Vagina (tissue), 2 donors: ENCODE data around the gene COMMD7. TPM values are rescaled to one million over a fixed set of nuclear protein-coding genes. Genes with fewer than 3 reads are reported as not detected.

Experiments
- DNase-seq, 2 donors: peaks; one replicate each; pipeline ENCODE4 v3.0.0-alpha.2; 2017; ENCODE audit errors: extremely low spot score in 2 of 2
- H3K27ac ChIP-seq: fragments of 200-600 bp; sonication (generic); one replicate; pipeline ENCODE4 v1.5.1; 2019
- H3K27me3 ChIP-seq: fragments of 200-600 bp; sonication (generic); one replicate; pipeline ENCODE4 v1.5.1; 2019
- H3K36me3 ChIP-seq, 2 donors: fragments of 200-600 bp; sonication (generic); one replicate each; pipeline ENCODE4 v1.5.1; 2017 to 2019
- H3K4me1 ChIP-seq: fragments of 200-600 bp; sonication (generic); one replicate; pipeline ENCODE4 v1.5.1; 2019
- H3K4me3 ChIP-seq, 2 donors: fragments of 200-600 bp; sonication (generic); 1 replicate in 1 of 2; 2 replicates in 1 of 2; pipeline ENCODE4 v1.5.1; 2016 to 2019
- H3K9me3 ChIP-seq: fragments of 200-600 bp; sonication (generic); one replicate; pipeline ENCODE4 v1.5.1; 2019
- POLR2A ChIP-seq, 2 donors: fragments of 450-650 bp; IDR thresholded peaks; one replicate each; pipeline ENCODE4 v1.6.1; 2017; ENCODE audit warnings: antibody characterized with exemption in 2 of 2, mild to moderate bottlenecking in 2 of 2, moderate library complexity in 2 of 2
- POLR2AphosphoS5 ChIP-seq, 2 donors: sonication (generic); formaldehyde crosslinking; IDR thresholded peaks; one replicate each; pipeline ENCODE4 v1.9.0; 2017; ENCODE audit warnings: antibody characterized with exemption in 2 of 2, mild to moderate bottlenecking in 2 of 2, low read depth in 1 of 2; ENCODE audit not compliant: insufficient read depth in 1 of 2
- intact Hi-C: fragments of 100-400 bp; cut with DNase I; formaldehyde crosslinking; loops from one replicate; pipeline ENCODE4 v1.15.1; 2023
- total RNA-seq: library from RNA; depleted of rRNA; stranded (reverse); fragments of >200 nt; gene quantifications from one replicate; pipeline ENCODE4 v1.2.3, GENCODE V29; 2016
- TF ChIP-seq, protein P1 (sequence below), 3 experiments: fragments of 450-650 bp in 2 of 3; fragments of 200-600 bp in 1 of 3; sonication (generic) in 1 of 3; IDR thresholded peaks; one replicate each; pipeline ENCODE4 v1.5.1; 2017 to 2019; ENCODE audit warnings: antibody characterized with exemption in 3 of 3, mild to moderate bottlenecking in 2 of 3, moderate library complexity in 2 of 3

The COMMD7 gene
- total RNA-seq = 28.7 TPM

DNA sequence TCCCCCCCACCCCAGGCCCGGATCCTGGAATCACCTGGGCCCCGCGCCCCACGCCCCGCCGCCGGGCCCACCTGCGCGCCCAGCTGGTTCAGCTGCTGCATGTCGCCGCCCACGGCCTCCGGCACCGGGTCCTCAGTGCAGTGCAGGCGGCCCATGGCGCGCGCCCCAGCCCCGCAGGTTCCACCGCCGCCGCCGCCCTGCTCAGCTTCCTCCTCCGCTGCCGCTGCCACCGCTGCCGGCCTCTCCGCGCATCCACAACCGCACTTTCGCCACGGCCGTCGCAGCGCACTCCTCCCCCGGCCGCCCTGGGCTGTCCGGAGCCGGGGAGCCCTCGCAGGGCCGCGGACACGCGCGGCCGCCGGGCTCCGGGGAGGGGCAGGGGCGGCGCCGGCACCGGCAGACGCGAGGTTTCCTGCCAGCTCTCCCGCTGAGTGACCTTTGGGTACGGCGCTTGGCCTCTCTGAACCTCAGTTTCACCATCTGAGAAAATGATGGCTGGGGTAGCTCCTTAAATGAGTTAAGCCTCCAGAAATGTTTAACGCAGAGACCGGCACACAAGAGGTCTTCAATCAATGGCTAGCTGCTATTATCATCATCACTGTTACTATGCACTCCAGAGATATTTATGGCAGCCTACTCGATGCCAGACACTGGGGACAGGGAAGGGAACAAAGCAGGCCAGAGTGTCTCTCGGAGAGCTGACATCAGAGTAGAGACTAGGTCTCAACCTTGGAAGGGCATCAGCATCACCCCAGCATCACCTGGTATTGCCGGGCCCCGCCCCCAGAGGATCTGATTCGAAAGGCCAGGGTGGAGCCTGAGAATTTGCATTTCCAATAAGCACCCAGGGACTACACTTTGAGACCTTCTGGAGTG is at the start of gene COMMD7:
COMMD7 (minus strand) TSS at position 231 of the 876 bp plus-strand sequence; CDS start at position 155, 76 bp downstream.
- Histone ChIP-seq H3K9me3 (no peaks in the 10 kb centered on the region), H3K27ac (peak within 1 kb of the TSS; percentile 86), H3K36me3 (no peaks in the 10 kb centered on the region), H3K4me3 (peak within 1 kb of the TSS; percentile 75 to 89), H3K4me1 (peaks cover 21% of the 10 kb centered on the region), H3K27me3 (no peaks in the 10 kb centered on the region)
- no peak for DNase-seq
- intact Hi-C loops = no loop called here
- TF ChIP-seq POLR2AphosphoS5 (IDR thresholded peaks at IDR 0.05; ENCODE audit: insufficient read depth in 1 of 2, low read depth in 1 of 2) (no peak), POLR2A (IDR thresholded peaks at IDR 0.05) (no peak)
- TF ChIP-seq, protein P1, sequence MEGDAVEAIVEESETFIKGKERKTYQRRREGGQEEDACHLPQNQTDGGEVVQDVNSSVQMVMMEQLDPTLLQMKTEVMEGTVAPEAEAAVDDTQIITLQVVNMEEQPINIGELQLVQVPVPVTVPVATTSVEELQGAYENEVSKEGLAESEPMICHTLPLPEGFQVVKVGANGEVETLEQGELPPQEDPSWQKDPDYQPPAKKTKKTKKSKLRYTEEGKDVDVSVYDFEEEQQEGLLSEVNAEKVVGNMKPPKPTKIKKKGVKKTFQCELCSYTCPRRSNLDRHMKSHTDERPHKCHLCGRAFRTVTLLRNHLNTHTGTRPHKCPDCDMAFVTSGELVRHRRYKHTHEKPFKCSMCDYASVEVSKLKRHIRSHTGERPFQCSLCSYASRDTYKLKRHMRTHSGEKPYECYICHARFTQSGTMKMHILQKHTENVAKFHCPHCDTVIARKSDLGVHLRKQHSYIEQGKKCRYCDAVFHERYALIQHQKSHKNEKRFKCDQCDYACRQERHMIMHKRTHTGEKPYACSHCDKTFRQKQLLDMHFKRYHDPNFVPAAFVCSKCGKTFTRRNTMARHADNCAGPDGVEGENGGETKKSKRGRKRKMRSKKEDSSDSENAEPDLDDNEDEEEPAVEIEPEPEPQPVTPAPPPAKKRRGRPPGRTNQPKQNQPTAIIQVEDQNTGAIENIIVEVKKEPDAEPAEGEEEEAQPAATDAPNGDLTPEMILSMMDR (IDR thresholded peaks at IDR 0.05) = no peak

DNA sequence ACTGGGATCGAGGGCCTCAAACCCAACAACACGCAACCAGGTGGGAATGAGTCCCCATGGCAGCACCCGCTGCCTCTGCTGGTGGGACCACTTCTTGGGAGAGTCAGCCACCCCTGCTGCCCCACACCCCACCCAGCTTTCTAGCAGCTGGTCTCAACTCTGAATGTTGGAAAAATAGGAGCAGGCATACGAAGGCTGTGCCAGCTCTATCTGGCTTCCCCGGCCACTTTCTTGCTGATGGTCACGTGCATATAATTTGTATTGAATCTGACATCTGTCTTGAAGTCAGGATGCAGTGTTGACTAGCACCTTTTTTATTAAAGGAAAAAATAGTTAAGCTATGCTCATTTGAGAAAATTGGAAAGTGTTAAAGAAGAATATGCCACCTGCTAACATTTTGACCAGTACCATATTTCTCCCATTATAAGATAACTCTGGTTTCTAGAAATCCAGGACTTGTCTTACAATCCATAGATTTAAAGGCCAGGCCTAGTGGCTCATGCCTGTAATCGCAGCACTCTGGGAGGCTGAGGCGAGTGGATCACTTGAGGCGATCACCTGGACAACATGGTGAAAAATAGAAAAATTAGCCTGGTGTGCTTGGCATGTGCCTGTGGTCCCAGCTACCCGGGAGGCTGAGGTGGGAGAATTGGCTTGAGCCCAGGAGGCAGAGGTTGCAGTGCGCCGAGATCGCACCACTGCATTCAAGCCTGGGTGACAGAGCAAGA is 49.6 kb upstream of the COMMD7 start:
- H3K4me1 ChIP-seq = peaks cover 10% of the 10 kb centered on the region
- intact Hi-C loops = no loop called here
- no peaks in the 10 kb centered on the region for H3K9me3 ChIP-seq
- no peak overlapping the region for H3K27ac ChIP-seq
- H3K27me3 ChIP-seq = no peaks in the 10 kb centered on the region
- no peak overlapping the region for H3K4me3 ChIP-seq
- no peaks in the 10 kb centered on the region for H3K36me3 ChIP-seq
- DNase-seq = no peak
- no peak for TF ChIP-seq POLR2A (IDR thresholded peaks at IDR 0.05)
- TF ChIP-seq POLR2AphosphoS5 (IDR thresholded peaks at IDR 0.05; ENCODE audit: insufficient read depth in 1 of 2, low read depth in 1 of 2) = no peak
- TF ChIP-seq, protein P1 (IDR thresholded peaks at IDR 0.05) = no peak

DNA sequence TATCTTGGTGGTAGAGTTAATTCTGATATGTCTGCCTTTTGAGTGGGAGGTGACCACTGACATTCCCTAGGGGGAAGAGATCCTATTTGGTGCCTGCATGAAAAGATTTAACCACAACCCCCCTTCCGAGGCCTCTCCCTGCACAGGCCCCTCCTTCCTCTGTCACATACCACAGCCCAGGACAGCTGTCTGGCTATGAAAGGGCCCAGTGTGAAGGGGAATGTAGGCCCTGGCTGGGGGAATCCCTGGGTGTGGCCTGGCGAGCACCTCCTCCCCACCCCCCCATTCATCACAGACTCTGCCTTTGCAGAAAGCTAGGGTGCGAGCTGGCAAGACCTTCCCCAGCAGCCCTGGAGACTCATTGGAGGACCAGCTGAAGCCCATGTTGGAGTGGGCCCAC is 49.0 kb upstream of the COMMD7 start:
- H3K9me3 ChIP-seq = no peaks in the 10 kb centered on the region
- intact Hi-C loops = no loop called here
- no peak overlapping the region for H3K4me3 ChIP-seq
- H3K4me1 ChIP-seq = peaks cover 10% of the 10 kb centered on the region
- no peak for TF ChIP-seq POLR2AphosphoS5 (IDR thresholded peaks at IDR 0.05; ENCODE audit: insufficient read depth in 1 of 2, low read depth in 1 of 2)
- TF ChIP-seq, protein P1 (IDR thresholded peaks at IDR 0.05) = no peak
- no peak for TF ChIP-seq POLR2A (IDR thresholded peaks at IDR 0.05)
- no peaks in the 10 kb centered on the region for H3K27me3 ChIP-seq
- DNase-seq = no peak
- no peak overlapping the region for H3K27ac ChIP-seq
- no peaks in the 10 kb centered on the region for H3K36me3 ChIP-seq

DNA sequence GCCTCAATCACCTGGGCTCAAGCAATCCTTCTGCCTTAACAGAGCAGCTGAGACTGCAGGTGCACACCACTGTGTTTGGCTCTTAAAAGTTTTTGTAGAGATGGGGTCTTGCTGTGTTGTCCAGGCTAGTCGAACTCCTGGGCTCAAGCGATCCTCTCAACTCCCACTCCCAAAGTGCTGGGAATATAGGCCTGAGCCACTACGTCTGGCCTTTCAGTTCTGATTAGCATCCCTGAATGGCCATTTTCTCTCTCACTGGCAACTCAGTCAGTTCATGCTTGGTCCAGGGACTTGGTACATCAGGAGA is 47.4 kb upstream of the COMMD7 start:
- Histone ChIP-seq H3K36me3 (no peaks in the 10 kb centered on the region), H3K4me1 (peaks cover 3% of the 10 kb centered on the region), H3K4me3 (no peak overlapping the region), H3K27ac (no peak overlapping the region), H3K9me3 (no peaks in the 10 kb centered on the region), H3K27me3 (no peaks in the 10 kb centered on the region)
- DNase-seq = no peak
- TF ChIP-seq POLR2A (IDR thresholded peaks at IDR 0.05) (no peak), POLR2AphosphoS5 (IDR thresholded peaks at IDR 0.05; ENCODE audit: insufficient read depth in 1 of 2, low read depth in 1 of 2) (no peak)
- TF ChIP-seq, protein P1 (IDR thresholded peaks at IDR 0.05) = no peak
- intact Hi-C loops = no loop called here
